GM18526 (cell line): ENCODE results near the gene GNG12.

Source experiments
- POLR2A ChIP-seq: IDR thresholded peaks from 3 replicates; pipeline ENCODE4 v1.6.1; 2011; ENCODE audit not compliant: insufficient read length; ENCODE audit errors: extremely low read depth

GNG12 gene

DNA sequence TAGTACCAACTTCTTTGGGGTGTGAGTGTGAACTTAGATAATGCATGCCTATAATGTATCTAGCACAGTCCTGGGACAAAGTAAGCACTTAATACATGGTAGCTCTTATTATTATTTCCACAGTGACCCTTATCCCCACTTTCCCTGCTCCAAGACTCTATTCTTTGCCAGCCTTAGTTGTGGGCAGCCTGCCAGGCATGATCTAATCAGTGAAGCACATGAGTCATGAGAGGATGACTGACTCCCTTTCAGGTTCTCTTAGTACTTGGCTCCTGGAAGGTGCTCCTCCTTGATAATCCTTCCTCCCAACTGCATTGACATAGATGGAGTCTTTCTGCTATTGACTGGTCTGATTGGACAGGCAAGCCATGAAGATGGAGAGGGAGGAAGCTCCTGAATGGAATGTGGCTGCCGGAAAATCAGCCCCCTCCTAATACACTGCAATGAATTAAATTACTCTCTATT lies 17.4 kb upstream of the GNG12 start:
- no peak for TF ChIP-seq POLR2A

DNA sequence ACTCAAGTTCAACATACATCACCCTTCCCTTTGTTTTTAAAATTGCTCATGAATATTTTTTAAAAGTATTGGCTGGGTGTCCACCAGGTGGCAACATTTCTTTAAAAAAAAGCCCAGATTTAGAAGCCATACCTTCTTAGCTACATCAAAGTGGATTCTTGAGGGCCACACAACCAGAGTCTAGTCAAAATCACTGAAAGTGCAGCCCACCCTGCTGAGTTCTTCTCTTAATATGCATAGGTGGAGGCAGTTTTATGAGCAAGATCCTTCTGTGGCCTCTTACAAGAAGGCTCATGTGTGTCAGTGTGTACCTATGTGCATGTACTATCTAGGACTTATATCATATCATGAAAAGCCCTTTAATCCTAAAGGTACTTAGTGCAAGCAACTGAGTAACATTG lies 16.9 kb upstream of the GNG12 start:
- TF ChIP-seq POLR2A = no peak

GRCh38 chr1:67847466-67847865 lies 14.2 kb upstream of the GNG12 start:
- no peak for TF ChIP-seq POLR2A

- no peak for TF ChIP-seq POLR2A
These were observed 13.3 kb upstream of the GNG12 start for GRCh38 chr1:67846538-67846937.

GRCh38 chr1:67844988-67845387 lies 11.7 kb upstream of the GNG12 start:
- no peak for TF ChIP-seq POLR2A

DNA sequence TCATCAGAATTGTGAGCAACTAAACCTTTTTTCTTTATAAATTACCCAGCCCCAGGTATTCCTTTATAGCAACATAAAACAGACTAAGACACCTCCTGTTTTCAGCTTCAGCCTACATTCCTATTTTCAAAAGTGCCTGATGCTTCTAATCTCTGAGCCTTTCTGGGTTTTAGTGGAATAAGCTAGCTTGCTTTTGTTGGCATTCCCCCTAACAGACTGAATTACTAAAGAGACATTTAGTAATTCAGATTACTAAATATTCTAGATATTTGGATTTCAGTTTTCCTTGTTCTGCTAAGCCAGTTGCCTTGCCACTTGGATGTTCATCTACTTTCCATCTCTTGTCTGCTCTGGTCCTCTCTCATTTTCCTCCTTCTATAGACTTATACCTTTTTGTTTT lies 10.5 kb upstream of the GNG12 start:
- no peak for TF ChIP-seq POLR2A

- TF ChIP-seq POLR2A = no peak
These were observed 10.1 kb upstream of the GNG12 start for GRCh38 chr1:67843331-67843730.

DNA sequence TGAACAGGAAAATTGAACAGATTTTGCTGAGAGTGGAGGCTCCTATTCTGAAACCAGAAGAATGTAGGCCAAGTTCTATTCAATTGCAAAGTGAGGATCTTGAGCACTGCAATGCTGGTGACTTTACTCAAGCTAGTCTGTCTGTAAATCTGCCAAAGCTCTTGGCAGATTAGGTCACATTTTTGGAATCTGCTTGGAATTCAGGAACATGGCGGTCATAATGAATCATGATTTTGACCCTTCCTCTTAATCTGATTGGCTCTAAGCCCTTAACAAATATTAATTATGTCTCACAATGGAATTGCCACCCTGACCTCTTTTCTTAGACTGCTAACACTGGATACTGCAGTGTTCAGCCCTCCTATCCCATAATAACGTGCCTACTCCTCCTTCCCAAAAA lies 7.2 kb upstream of the GNG12 start:
- TF ChIP-seq POLR2A = no peak

GRCh38 chr1:67839826-67840225 lies 6.6 kb upstream of the GNG12 start:
- no peak for TF ChIP-seq POLR2A

- no peak for TF ChIP-seq POLR2A
These were observed 5.1 kb upstream of the GNG12 start for GRCh38 chr1:67838180-67838910.

- no peak for TF ChIP-seq POLR2A
These were observed 3.5 kb upstream of the GNG12 start for GRCh38 chr1:67836769-67837168.

DNA sequence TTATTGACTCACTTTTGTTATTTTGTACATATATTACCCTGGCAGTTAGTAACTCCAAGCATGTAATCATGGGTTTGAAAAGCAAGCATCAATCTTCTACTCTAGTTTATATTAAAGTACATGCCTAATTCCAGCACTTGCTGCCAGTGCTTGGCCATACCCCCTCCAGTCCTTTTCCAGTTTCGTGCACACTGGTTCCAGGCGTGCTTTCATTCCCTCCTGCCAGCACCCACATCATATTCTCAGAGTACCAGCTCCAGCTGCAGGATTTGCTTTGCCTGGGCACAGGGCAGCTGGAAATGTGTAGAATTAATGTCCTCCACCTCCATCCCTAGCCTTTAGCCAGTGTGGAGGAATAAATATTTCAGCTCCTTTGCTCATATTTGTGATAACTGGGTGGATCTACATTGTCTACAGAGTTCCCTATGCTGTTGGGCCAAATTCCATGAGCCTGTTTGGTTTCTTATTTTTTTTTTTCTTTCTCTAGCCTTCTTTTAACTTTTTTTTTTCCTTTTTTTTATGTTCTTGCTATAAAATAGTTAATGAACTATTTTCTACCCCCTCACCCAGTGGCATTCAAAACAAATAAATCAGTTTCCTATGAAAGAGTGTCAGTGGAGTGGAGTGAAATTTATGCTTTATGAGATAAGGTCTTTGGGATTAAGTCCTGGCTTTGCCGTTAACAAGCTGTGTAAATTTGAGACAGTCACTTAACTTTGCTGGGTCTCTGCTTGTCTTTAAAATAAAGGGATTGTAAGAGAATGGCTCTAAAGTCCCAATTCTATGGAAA lies 2.6 kb upstream of the GNG12 start:
- no peak for TF ChIP-seq POLR2A

GRCh38 chr1:67834246-67834877 lies 1.1 kb upstream of the GNG12 start:
- no peak for TF ChIP-seq POLR2A

- TF ChIP-seq POLR2A = no peak
These were observed 304 bp upstream of the GNG12 start for GRCh38 chr1:67833602-67833940.

DNA sequence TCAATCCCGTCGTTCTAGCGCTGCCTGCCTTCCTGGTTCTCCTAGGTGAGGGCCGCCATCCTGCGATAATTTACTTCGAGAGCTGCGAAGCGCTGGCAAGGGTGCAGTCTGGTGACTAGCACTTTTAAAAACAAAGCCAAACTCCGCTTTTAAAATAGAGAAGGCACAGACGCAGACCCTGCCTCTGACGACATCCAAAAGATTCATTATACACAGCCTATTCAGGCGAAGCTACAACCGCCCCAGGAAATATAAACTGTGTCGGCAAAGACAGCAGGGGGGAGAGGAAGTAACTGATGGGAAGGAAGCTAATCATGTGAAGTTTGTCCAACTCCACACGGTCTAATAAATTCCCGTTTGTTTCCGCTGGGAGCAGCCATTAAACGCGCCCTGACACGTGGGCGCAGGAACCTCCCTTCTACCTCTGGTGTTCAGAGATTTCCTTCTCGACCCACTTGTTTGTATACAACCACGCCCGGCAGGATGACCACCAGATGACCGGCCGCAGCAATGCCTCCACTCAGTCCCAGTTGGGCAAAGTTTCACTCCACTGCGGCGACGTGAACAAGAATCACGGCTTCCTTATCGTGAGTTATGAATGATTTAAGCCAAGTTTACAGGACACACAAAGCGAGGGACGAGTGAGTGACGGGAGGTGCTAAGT lies 1.3 kb downstream of the GNG12 start:
- no peak for TF ChIP-seq POLR2A
